NCI-H1694 treated with DMSO at 0.1 percent for 48 hours (cell line): Measurements from ENCODE around the gene FLNB.
"Not testable (repeated sequence)": the region's sequence is repeated elsewhere in the genome, so short reads cannot be mapped to it uniquely, and the experiment has no call there.

Source experiments
- DNase-seq: peaks from one replicate; lab custom pipeline; 2025; lab: John Stamatoyannopoulos, UW

The FLNB gene

GRCh38 chr3:58054652-58055051, 46.4 kb downstream of the FLNB start:
- no peak for DNase-seq

DNA sequence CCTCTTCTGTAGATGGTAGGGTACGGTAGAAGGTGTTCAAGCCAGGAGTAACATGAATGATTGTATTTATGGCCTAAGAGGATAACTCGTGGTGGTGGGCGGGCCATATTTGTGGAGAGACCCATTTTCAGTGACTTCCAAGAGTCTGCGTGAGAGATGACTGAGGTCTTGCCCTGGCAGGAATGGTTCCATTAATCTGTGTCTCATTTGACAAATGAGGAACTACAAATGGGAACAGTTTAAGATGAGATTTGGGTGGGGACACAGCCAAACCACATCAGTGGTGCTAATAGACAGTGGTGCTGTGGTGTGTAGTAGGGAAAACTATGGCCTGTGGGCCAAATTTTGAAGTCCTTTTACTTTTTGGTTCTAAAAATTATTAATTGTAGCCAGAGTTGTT, 47.1 kb downstream of the FLNB start:
- DNase-seq: no peak

DNA sequence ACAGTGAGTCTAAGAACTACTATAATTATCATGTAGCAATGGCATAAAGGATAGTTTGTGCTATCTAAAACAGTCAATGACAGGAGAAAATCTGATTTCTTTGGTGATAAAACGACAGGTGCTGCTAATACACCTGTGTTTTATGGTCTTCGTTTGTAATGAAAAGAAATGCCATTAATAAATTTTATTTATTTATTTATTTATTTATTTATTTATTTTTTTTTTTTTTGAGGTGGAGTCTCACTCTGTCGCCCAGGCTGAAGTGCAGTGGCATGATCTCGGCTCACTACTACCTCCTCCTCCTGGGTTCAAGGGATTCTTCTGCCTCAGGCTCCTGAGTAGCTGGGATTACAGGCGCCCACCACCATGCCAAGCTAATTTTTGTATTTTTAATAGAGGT, 47.7 kb downstream of the FLNB start:
- not testable (repeated sequence) for DNase-seq

GRCh38 chr3:58058361-58059263, 50.4 kb downstream of the FLNB start:
- DNase-seq: no peak

DNA sequence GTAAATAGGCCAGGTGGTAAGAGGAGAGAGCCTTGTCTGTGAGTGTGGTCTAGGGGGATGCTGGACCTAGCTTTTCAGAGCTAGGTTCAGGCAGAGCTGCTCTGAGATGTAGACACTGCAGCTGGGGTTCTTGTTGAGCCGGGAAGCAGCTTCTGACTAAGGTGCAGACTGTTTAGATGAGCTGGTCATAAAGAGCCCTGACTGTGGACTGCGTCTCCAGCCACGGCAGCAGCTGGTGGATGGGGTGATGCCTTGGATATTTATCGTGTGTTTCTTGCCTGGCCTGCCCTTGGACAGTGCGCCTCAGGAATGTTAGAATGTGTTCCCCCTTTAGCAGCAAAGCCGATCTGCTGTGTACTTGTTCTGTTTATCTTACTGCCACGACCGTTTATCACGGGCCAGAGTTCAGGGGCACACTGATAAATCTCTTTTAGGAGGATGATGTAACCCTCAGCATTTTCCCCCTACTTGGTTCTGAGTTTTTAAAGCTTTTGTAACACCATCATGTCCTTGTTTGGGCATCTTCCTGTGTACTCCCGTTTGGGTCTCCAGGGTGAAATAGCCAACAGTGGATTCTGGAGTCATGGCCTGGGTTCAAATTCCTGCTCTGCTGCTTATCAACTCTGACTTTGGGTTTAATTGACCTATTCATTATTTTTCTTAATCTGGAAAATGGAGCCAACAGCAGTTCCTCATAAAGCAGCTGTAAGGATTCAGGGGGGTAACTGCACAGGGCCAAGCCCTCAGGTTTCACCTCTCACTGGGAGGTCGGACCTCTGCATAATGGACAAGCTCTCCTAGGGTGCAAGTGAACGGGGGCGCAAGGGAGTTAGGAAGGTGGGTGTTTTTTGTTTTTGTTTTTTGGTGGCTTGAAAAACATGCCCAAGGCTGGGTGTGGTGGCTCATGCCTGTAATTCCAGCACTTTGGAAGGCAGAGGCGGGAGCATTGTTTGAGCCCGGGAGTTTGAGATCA, 51.4 kb downstream of the FLNB start:
- DNase-seq: no peak

DNA sequence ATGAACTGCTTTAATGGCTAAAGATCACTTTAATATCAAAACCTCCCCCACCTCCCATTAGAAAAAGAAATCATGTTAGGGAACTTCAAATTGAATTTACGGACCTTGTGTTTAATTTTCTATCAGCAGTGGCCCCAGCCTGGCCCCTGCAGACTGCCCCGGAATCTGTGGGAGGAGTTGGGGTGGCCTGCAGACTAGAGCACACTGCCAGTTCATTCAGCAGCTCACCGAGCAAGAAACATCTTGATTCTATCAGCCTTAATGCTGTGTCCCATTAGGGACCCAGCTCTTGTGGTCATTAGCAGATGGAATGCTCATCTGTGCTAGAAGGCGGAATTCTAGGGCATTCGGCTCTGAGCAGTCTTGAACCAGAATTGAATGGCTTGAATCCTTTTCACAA, 54.2 kb downstream of the FLNB start:
- no peak for DNase-seq

DNA sequence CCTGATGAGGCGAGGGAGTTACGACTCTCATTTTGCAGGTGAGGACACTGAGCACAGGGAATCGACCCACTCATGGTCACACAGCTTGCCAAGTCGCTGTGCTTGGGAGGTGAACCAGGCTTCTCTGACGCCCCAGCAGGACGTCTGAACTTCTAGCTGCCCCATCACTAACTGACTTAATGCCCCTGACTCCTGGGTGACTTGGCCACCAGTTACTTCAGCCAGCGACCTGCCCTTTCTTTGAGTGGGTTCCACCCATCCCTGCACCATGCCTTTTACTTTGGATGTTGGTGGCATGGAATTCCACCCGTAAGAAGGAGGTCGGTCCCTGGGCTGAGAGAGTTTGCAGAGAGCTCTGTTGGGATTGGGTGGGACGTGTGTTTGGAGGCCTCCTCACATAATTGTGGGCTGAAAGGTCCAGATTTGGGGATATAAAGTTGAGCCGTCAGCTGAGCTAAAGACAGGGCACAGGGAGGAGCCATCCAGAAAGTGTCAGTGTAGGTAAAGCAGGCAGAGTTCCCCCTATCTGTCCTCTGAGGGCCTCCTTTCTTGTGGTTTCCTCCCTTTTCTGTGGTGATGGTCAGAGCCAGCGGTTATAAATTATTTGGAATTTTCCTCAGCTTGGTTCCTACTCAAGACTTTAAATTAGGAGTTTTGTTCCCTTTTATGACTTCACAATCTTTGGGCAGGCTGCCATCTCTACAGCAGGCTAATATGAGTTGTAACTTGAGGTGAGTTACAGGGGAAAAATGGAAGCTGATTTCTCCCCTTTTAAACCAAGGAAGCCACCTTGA, 55.0 kb downstream of the FLNB start:
- DNase-seq: no peak

- no peak for DNase-seq
Measured at GRCh38 chr3:58064923-58065638, 56.9 kb downstream of the FLNB start.

DNA sequence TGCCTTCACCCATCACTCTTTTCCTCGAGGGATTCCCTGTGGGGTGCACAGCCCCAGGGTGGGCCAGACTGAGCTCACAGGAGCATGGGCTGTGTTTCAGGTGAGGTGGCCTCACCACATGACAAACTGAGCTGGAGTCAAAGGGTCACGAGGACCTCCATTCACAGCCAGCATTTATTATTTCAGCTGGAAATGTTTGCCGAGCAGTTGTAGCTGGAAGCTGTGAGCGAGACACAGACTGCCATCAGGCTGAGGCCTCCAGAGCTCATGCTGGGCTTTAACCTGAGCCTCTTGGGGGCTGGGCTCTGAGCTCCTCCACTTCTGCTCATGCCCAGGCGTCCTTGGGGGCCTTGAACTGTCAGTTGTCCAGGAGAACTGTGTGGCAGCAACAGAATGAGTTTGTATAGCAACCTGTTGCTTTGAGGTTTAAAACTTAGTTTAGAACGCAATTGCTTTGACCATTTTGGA, 57.5 kb downstream of the FLNB start:
- DNase-seq: no peak

- DNase-seq: no peak
Measured at GRCh38 chr3:58066842-58067241, 58.6 kb downstream of the FLNB start.

DNA sequence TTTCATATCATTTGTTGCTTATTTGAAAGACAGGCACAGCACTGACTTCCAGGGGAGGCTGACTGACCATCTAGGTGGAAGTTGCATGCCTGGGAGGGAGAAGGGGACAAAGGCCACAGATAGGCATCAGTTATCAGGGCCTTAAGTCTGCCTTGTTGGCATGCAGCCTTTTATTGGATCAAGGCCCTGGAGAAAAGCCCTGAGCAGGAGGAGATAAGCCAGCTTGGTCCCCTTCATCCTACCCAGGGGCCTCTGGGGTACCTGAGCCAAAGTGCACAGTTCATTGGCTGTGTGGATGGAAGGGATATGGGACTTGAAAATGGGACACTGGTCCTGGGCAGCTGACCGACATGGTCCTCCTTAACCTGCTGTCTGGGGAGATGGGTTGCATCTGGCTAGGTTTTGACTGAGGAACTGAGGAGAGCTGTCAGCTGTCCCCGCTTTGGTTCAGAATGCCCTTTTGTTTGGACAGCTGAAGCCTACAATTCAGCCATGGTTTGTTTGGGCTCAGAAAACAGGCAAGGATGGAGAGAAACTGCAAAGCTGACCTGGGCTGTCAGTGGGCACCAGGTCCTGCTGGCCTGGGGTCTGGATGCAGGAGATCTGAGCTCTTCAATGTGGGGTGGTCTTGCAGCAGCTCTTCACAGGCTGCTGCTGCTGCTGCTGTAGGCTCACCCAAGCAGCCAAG, 60.0 kb downstream of the FLNB start:
- DNase-seq: no peak

DNA sequence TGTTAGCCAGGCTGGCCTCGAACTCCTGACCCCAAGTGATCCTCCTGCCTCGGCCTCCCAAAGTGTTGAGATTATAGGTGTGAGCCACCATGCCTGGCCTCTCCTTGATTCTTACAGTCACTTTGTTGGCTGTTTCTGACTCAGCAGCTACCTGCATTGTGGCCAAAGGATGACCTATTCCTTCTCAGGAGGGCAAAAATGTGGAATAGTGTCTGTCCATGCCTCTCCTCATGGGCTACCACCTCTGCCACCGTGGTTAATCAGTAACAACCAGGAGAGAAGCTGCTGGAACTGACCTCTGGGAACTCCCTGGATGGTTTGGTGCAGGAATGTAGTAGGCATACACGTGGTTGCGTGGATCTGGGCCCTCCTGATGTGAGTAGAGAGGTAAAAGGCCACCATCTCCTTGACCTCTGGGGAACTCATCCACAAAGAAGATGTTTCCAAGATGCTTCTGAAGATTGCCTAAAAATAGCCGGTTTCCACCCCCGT, 63.3 kb downstream of the FLNB start:
- no peak for DNase-seq

- no peak for DNase-seq
Measured at GRCh38 chr3:58072052-58072762, 64.0 kb downstream of the FLNB start.

GRCh38 chr3:58072763-58073130, 64.5 kb downstream of the FLNB start:
- DNase-seq: no peak

DNA sequence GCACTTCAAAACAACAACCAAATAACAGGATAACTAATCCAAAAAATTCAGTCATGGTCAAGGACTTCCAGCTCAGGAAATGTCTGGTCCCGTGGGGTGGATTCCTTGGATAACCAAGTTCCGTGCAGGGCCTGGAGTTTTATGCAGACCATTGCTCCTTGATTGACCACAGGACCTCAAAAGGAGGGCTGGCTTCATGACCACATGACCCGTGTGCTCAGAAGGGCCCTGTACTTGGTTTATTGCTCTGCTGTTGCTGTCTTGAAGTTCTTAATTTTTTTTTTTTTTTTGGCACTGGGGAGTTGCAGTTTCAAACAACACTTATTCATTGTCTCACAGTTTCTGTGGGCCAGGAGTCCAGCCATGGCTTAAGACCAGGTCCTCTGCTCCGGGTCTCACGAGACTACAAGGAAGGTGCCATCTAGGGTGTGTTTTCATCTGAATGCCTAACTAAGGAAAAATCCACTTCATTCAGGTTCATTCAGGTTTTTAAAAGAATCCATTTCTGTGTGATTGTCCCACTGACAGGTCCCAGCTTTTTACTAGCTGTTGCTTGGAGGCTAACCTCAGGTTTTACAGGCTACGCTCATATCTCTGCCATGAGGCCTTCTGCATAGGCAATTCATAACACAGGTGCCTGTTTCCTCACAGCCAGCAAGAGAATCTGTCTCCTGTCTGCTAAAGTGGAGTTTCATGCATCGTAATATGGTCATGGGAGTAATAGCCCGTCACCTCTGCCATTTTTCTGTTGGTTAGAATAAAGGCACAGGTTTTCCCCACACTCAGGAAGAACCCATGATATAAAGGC, 65.3 kb downstream of the FLNB start:
- DNase-seq: no peak

DNA sequence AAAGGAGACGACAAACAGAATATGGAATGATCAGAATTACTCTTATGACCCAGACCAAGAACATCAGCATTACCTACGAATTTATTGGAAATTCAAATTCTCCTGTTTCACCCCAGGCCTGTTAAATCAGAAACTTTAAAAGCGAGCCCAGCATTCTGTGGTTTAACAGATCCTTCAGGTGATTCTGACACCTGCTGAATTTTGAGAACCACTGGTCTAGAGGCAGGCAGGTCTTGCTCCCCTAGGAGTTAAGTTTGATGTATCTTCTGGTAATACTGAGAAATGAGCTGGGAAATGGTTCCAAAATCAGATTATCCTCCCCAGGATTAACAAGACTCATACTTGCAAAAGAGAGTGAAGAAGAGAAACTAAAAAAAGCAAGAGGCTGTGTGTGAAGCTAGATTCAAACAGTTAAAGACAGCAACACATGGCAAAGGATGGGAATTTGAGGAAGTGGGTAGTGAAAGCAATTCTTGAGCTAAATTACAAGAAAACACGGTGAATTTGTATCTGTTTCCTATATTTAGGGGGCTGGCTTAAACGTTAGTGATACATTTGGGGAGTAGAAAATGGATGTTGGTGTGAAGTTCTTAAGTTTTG, 66.0 kb downstream of the FLNB start:
- no peak for DNase-seq

DNA sequence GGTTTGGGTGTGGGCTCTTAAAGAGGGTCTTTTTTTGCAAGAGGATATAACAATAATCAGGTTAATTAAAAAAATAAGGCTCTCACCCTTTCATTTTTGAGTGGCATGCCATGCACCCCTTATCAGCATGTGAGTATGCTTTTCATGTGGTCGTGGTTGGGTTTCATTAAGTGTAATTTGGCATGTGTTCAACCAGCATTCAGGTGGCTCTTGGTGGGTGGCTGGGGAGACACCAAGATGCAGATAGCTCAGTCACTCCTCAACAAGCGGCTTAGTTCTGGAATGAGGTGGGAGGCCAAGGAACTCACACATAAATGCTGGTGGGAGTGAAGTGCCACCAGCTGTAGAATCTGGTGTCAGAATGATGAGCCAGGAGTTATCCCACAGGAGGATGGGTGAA, 66.8 kb downstream of the FLNB start:
- DNase-seq: no peak

- DNase-seq: no peak
Measured at GRCh38 chr3:58077596-58078285, 69.5 kb downstream of the FLNB start.
